Retinal pigment epithelial cell (primary cell): ENCODE results near the gene HMG20A.

Source experiments
- DNase-seq: peaks from one replicate; pipeline ENCODE4 v3.0.0-alpha.2; 2010; ENCODE audit warnings: low read depth
- H3K4me3 ChIP-seq: 2 replicates; pipeline ENCODE4 v1.5.1; 2011; ENCODE audit warnings: mild to moderate bottlenecking, low read length, control low read depth, moderate library complexity
- CTCF ChIP-seq: conservative IDR thresholded peaks from 2 replicates; pipeline ENCODE4 v1.5.1; 2011; ENCODE audit warnings: low read depth, low read length, control low read depth, inconsistent platforms

Gene HMG20A

GRCh38 chr15:77516786-77517185 is 96.1 kb downstream of the HMG20A start:
- no peak for TF ChIP-seq CTCF
- no peak for DNase-seq
- no peak overlapping the region for H3K4me3 ChIP-seq

GRCh38 chr15:77517579-77517978 is 96.9 kb downstream of the HMG20A start:
- no peak for DNase-seq
- no peak overlapping the region for H3K4me3 ChIP-seq
- TF ChIP-seq CTCF, result no peak

- no peak for TF ChIP-seq CTCF
- no peak overlapping the region for H3K4me3 ChIP-seq
- no peak for DNase-seq
These were observed 97.8 kb downstream of the HMG20A start for GRCh38 chr15:77518458-77518857.

GRCh38 chr15:77519540-77519939 is 98.9 kb downstream of the HMG20A start:
- DNase-seq, result no peak
- no peak overlapping the region for H3K4me3 ChIP-seq

GRCh38 chr15:77521206-77521605 is 100.5 kb downstream of the HMG20A start:
- no peak for DNase-seq
- H3K4me3 ChIP-seq, result no peak overlapping the region
- no peak for TF ChIP-seq CTCF

More at GRCh38 chr15:77519540-77519939, 98.9 kb downstream of the HMG20A start:
- TF ChIP-seq CTCF, result no peak

DNA sequence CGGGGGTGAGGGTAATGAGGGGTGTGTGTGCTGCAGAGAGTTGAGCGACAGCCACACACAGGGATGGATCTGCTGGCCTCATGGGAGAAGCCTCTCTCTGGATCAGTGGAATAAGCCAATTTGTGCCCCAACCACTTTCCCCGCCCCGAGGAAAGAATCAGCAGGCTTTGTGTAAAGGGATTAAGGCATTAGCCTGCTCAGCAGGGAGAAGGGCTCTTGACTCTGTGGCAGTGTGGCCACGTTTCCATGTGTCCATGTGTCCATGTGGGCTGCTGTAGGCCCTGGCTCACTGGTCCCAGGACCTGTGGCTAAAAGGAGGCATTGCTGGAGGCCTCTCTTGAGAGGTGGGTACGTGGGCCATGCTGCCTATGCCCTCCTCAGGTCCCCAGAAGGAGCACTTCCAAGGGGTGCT is 104.7 kb downstream of the HMG20A start:
- TF ChIP-seq CTCF, result no peak
- no peak overlapping the region for H3K4me3 ChIP-seq
- DNase-seq, result no peak

DNA sequence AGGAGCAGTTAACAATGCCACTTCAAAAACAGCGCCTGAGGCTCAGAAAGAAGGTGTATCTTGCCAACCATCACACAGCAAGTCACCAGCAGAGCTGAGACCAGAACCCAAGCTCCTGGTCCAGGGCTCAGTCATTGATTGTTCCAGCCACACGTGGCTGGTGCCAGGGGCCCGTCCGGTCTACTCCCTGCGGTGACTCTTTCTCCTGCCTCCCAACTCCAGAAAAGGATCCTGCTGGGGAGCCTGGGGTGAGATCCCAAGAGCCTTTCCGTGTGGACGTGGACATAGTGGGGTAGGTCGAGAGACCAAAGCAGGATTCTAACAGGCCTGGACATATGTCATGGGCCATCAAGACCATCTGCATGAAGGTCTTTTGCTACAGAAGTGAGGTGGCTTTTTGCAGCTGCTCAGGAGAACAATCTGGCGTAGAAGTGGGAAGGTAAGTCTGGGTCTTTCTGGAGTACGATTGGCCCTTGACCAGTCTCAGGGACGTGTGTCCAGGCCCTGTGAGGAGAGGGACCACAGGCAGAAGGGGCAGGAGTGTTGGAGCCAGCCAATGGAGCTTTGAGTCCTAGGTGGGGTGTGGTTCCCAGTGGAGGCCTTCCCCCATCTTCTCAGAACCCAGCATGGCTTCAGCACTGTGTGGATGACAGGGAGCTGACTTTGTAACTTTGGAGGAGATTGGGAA is 105.4 kb downstream of the HMG20A start:
- no peak for DNase-seq
- no peak for TF ChIP-seq CTCF
- H3K4me3 ChIP-seq, result no peak overlapping the region
